ENCODE results near the gene HMCES. TPM values are rescaled to one million over a fixed set of nuclear protein-coding genes. Genes with fewer than 3 reads are reported as not detected.
A peak's percentile ranks its signal among the peaks of the same experiment; 100 is the strongest.

Gene HMCES
- total RNA-seq, 3 donors from 2014 or later, result 62.3 to 74.9 (median 68.6) TPM

DNA sequence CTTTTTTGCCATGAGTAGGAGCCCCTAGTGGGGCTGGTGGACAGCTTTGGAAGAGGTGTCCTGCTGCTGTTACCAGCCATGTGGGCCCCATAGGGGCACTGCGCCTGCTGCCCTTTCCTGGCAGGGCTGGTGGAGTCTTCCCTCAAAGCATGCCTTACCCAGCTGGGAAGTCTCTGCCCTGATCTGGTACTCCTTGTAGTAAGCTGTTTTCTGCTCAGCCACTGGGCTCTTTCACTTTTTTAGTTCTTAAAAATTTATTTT is 26.2 kb downstream of the HMCES start:
- DNase-seq (no peak), ATAC-seq (no peak)
- Mint-ChIP-seq H3K4me1 (ENCODE audit: low read depth) (peaks cover 32% of the 10 kb centered on the region), H3K4me3 (no peak overlapping the region), H3K36me3 (ENCODE audit: insufficient read depth) (peaks cover 19% of the 10 kb centered on the region), H3K27me3 (ENCODE audit: low read depth) (no peaks in the 10 kb centered on the region), H3K9me3 (no peaks in the 10 kb centered on the region)

- H3K36me3 Mint-ChIP-seq (ENCODE audit: insufficient read depth), result peaks cover 19% of the 10 kb centered on the region
- no peaks in the 10 kb centered on the region for H3K27me3 Mint-ChIP-seq (ENCODE audit: low read depth)
- no peaks in the 10 kb centered on the region for H3K9me3 Mint-ChIP-seq
- DNase-seq (peak; percentile 15), ATAC-seq (peak; percentile 41 to 45)
- H3K4me3 Mint-ChIP-seq, result no peak overlapping the region
- H3K4me1 Mint-ChIP-seq (ENCODE audit: low read depth), result peaks cover 35% of the 10 kb centered on the region
These were observed 27.0 kb downstream of the HMCES start for GRCh38 chr3:129305592-129306091.

DNA sequence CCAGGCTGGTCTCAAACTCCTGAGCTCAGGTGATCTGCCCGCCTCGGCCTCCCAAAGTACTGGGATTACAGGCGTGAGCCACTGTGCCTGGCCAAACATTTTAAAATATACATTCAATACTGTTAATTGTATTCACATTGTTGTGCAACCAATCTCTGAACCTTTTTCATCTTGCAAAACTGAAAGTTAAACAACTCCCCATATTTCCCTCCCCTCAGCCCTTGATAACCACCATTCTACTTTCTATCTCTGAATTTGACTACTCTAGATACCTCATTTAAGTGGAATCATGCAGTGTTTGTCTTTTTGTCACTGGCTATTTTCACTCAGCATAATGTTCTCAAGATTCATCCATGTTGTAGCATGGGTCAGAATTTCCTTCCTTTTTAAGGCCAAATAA is 30.0 kb downstream of the HMCES start:
- DNase-seq, result no peak
- ATAC-seq, result peak; percentile 53 to 61
- H3K27me3 Mint-ChIP-seq (ENCODE audit: low read depth), result no peaks in the 10 kb centered on the region
- no peaks in the 10 kb centered on the region for H3K9me3 Mint-ChIP-seq
- H3K4me1 Mint-ChIP-seq (ENCODE audit: low read depth), result peaks cover 49% of the 10 kb centered on the region
- H3K4me3 Mint-ChIP-seq, result no peak overlapping the region
- peaks cover 16% of the 10 kb centered on the region for H3K36me3 Mint-ChIP-seq (ENCODE audit: insufficient read depth)

- DNase-seq, result no peak
- Mint-ChIP-seq H3K27me3 (ENCODE audit: low read depth) (no peaks in the 10 kb centered on the region), H3K4me1 (ENCODE audit: low read depth) (peaks cover 44% of the 10 kb centered on the region), H3K36me3 (ENCODE audit: insufficient read depth) (peaks cover 5% of the 10 kb centered on the region), H3K9me3 (no peaks in the 10 kb centered on the region), H3K4me3 (no peak overlapping the region)
- ATAC-seq, result no peak
These were observed 31.7 kb downstream of the HMCES start for GRCh38 chr3:129310111-129311011.

- no peaks in the 10 kb centered on the region for H3K27me3 Mint-ChIP-seq (ENCODE audit: low read depth)
- no peaks in the 10 kb centered on the region for H3K9me3 Mint-ChIP-seq
- no peak overlapping the region for H3K4me3 Mint-ChIP-seq
- peaks cover 35% of the 10 kb centered on the region for H3K4me1 Mint-ChIP-seq (ENCODE audit: low read depth)
- no peak for ATAC-seq
- DNase-seq, result no peak
- H3K36me3 Mint-ChIP-seq (ENCODE audit: insufficient read depth), result no peaks in the 10 kb centered on the region
These were observed 32.6 kb downstream of the HMCES start for GRCh38 chr3:129311054-129311902.

DNA sequence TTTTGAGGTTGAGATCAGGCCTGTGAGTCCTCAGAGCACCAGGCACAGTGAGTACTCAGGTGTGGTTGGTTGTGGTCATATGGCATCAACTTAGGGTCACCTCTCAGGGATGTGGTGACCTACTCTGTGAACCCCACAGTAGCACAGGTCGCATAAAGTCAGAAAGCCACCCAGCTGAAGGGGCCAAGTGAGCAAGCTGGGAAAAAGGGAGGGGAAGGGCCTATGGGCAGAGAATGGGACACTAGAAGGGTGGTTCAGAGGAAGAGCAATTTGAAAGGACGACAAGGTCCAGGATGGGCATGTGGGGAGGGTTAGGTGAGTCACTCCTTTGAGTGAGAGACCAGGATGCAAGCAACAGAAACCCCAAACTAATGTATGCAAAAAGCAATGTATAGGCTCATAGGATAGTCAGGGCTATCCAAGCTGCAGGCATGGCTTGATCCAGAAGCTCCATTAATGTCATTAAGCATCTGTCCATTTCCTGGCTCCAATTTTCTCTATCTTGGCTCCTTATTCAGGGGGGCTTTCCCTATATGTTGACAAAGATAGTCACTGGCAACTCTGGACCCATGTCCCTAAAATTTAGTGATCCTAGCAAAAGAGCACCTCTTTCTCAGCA is 33.5 kb downstream of the HMCES start:
- Mint-ChIP-seq H3K4me3 (no peak overlapping the region), H3K27me3 (ENCODE audit: low read depth) (no peaks in the 10 kb centered on the region)
- no peak for DNase-seq

DNA sequence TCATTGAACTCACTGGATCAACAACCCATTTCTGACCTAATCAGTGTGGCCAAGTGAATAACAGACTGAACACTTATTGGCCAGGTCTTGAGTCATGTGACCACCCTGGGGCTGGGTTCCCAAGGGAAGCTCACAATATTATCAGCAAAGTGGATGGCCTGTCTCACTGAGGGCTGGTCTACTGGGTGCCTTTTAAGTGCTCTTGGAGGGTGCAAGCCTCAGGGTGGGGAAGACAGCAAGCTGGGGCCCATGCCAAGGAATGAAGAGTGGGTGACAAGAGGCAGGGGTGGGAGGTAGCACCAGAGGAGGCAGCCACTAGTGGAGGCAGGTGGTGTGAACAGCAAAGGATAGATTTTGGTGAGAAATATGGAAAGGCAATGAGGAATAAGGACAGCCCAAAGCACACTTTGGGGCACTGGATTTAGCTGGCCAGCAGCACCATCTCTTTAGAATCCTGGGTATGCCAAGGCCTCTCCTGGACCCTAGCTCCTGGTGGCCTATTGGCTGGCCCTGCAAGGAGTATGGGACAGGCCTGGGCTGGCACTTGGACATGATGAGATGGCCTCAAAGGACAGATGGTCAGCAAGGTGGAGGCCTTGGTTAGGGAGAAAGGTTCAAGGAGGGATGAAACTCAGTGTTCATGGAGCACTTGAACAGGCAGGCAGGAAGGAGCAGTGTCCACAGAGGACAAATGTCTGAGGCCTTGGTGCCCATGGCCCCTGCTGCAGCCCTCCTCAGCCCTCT is 34.2 kb downstream of the HMCES start:
- Mint-ChIP-seq H3K4me3 (peak overlapping the region; percentile 3), H3K36me3 (ENCODE audit: insufficient read depth) (no peaks in the 10 kb centered on the region), H3K4me1 (ENCODE audit: low read depth) (peaks cover 35% of the 10 kb centered on the region), H3K27me3 (ENCODE audit: low read depth) (no peaks in the 10 kb centered on the region), H3K9me3 (no peaks in the 10 kb centered on the region)
- DNase-seq, result no peak
- no peak for ATAC-seq

More for the DNA sequence above, 33.5 kb downstream of the HMCES start:
- no peaks in the 10 kb centered on the region for H3K36me3 Mint-ChIP-seq (ENCODE audit: insufficient read depth)
- peaks cover 31% of the 10 kb centered on the region for H3K4me1 Mint-ChIP-seq (ENCODE audit: low read depth)
- no peak for ATAC-seq
- H3K9me3 Mint-ChIP-seq, result no peaks in the 10 kb centered on the region

- Mint-ChIP-seq H3K27me3 (ENCODE audit: low read depth) (no peaks in the 10 kb centered on the region), H3K36me3 (ENCODE audit: insufficient read depth) (no peaks in the 10 kb centered on the region), H3K4me1 (ENCODE audit: low read depth) (peaks cover 35% of the 10 kb centered on the region), H3K9me3 (no peaks in the 10 kb centered on the region), H3K4me3 (peak overlapping the region; percentile 87)
- DNase-seq, result no peak
- ATAC-seq, result no peak
These were observed 34.7 kb downstream of the HMCES start for GRCh38 chr3:129313415-129313664.

- Mint-ChIP-seq H3K36me3 (ENCODE audit: insufficient read depth) (no peaks in the 10 kb centered on the region), H3K27me3 (ENCODE audit: low read depth) (no peaks in the 10 kb centered on the region), H3K9me3 (no peaks in the 10 kb centered on the region), H3K4me3 (peak overlapping the region; percentile 87), H3K4me1 (ENCODE audit: low read depth) (peaks cover 31% of the 10 kb centered on the region)
- DNase-seq (no peak), ATAC-seq (no peak)
These were observed 35.2 kb downstream of the HMCES start for GRCh38 chr3:129313665-129314385.

DNA sequence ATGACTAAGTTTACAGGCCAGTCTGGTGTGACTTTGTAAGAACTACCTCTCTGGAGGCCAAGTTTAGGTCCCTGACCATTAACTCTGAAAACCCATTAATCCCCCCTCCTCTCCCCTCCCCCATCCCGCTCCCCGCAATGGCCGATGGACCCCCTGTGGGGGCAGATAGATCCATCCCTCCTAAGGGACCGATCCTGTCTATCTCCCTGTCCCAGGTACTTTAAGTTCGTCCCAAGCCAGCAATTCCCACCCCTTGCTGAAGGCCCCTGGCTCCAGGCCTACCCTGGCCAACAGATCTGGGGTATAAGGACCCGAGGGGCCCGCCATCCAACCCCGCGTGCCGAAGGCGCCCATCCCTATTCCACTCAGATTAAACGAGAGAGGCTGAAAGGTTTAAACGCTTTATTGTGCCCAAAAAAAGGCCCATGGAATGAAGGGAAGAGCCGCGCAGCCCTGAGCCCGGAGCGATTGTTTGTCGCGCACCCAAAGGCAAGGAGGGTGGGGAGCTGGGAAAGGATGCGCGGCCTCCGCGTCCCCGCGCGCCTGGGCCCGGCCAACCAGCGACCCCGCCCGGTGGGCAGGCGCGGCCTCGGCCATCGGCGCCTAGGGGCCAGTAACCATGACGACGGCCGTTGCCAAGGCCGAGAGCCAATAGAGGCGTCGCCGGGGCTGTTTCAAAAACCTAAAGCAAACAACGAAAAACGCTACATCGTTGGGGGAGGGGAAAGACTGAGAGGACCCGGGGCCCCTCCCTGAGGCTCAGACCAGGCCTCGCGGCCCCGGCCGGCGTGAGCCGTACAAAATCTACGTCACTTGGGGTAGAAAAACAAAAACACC is 35.9 kb downstream of the HMCES start:
- H3K36me3 Mint-ChIP-seq (ENCODE audit: insufficient read depth), result no peaks in the 10 kb centered on the region
- H3K4me1 Mint-ChIP-seq (ENCODE audit: low read depth), result peaks cover 29% of the 10 kb centered on the region
- no peaks in the 10 kb centered on the region for H3K27me3 Mint-ChIP-seq (ENCODE audit: low read depth)
- ATAC-seq (peak; percentile 7 to 12), DNase-seq (peak; percentile 30)
- H3K9me3 Mint-ChIP-seq, result no peaks in the 10 kb centered on the region
- H3K4me3 Mint-ChIP-seq, result peak overlapping the region; percentile 87

DNA sequence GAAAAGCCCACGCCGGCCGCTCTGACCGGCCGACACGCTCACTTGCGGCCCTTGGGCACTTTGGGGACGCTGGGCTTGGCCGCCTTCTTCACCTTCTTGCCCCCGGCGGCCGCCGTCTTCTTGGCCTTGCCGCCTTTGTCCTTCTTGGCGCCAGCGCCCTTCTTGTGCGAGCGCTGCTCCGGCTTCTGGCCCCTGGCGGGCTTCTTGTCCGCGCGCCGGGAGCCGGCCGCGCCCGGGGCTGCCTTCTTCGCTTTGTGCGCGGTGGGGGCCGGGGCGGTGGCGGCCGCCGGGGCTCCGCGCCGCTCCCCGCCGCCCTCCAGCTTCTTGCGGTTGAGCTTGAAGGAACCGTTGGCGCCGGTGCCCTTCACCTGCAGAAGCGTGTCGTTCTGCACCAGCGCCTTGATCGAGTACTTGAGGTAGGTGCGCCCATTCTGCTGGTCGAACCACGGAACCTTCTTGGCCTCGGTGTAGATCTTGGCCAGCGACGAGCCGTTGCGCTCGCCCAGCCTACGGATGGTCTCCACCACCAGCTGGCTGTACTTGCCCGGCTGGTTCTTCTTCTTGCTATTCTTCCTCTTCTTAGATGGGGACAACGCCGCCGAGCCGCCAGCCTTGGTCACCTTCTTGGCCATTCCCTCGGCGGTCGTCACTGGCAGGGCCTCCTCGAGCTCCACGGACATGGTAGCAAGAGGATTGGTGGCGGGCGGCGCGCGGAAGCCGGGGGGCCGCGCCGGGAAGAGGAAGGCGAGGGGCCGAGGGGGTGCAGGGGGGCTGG is 36.7 kb downstream of the HMCES start:
- Mint-ChIP-seq H3K9me3 (no peaks in the 10 kb centered on the region), H3K4me1 (ENCODE audit: low read depth) (peaks cover 27% of the 10 kb centered on the region), H3K36me3 (ENCODE audit: insufficient read depth) (no peaks in the 10 kb centered on the region), H3K27me3 (ENCODE audit: low read depth) (no peaks in the 10 kb centered on the region), H3K4me3 (peak overlapping the region; percentile 87)
- DNase-seq, result peak; percentile 15
- peak; percentile 9 to 11 for ATAC-seq

DNA sequence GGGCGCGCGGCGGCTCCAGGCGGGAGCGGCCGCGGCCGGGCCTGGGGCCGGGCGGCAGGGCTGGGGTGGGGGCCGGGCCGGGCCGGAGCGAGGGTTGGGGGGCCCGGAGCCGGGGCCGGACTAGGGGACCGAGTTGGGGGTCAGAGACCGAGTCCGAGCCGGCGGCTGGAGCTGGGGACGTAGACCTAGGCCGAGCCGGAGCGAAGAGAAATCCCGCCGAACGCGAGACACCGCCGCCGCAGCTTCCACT is 37.3 kb downstream of the HMCES start:
- ATAC-seq (peak in 1 of 2 donors; percentile 6), DNase-seq (no peak)
- H3K27me3 Mint-ChIP-seq (ENCODE audit: low read depth), result no peaks in the 10 kb centered on the region
- no peaks in the 10 kb centered on the region for H3K36me3 Mint-ChIP-seq (ENCODE audit: insufficient read depth)
- peaks cover 26% of the 10 kb centered on the region for H3K4me1 Mint-ChIP-seq (ENCODE audit: low read depth)
- H3K4me3 Mint-ChIP-seq, result peak overlapping the region; percentile 87
- no peaks in the 10 kb centered on the region for H3K9me3 Mint-ChIP-seq
